ENCODE results near the gene NHEJ1. TPM values are rescaled to one million over a fixed set of nuclear protein-coding genes. Genes with fewer than 3 reads are reported as not detected.

Gene NHEJ1
- total RNA-seq, 3 donors from 2014 or later, result 13.4 to 19.8 (median 17.6) TPM

GRCh38 chr2:219149667-219150066 lies 10.9 kb downstream of the NHEJ1 start:
- TF ChIP-seq POLR2A (IDR thresholded peaks at IDR 0.05) (no peak), POLR2AphosphoS5 (IDR thresholded peaks at IDR 0.05) (no peak), CTCF (IDR thresholded peaks at IDR 0.05) (no peak)
- H3K9me3 ChIP-seq, result no peaks in the 10 kb centered on the region
- DNase-seq (ENCODE audit: low spot score in 2 of 2), result no peak
- no peaks in the 10 kb centered on the region for H3K4me1 ChIP-seq
- no peak overlapping the region for H3K4me3 ChIP-seq
- intact Hi-C loops (cut with DNase I; ENCODE audit: low total_unique reads), result loop anchor here (10.0 kb wide), 1 partner anchor 125 kb away; no protein-coding TSS in a partner anchor
- no peaks in the 10 kb centered on the region for H3K27me3 ChIP-seq
- no peaks in the 10 kb centered on the region for H3K36me3 ChIP-seq
- H3K27ac ChIP-seq, result no peak overlapping the region

- Histone ChIP-seq H3K4me1 (no peaks in the 10 kb centered on the region), H3K9me3 (no peaks in the 10 kb centered on the region), H3K27ac (no peak overlapping the region), H3K4me3 (no peak overlapping the region), H3K36me3 (no peaks in the 10 kb centered on the region), H3K27me3 (no peaks in the 10 kb centered on the region)
- TF ChIP-seq CTCF (IDR thresholded peaks at IDR 0.05), result no peak
- DNase-seq (ENCODE audit: low spot score in 2 of 2), result peak in 1 of 2 donors; percentile 58
- intact Hi-C loops (cut with DNase I; ENCODE audit: low total_unique reads), result loop anchor here (10.0 kb wide), 1 partner anchor 118 kb away; no protein-coding TSS in a partner anchor
These were observed 18.3 kb downstream of the NHEJ1 start for GRCh38 chr2:219142329-219142728.

- Histone ChIP-seq H3K27ac (no peak overlapping the region), H3K4me1 (no peaks in the 10 kb centered on the region), H3K9me3 (no peaks in the 10 kb centered on the region), H3K4me3 (no peak overlapping the region), H3K36me3 (no peaks in the 10 kb centered on the region), H3K27me3 (no peaks in the 10 kb centered on the region)
- DNase-seq (ENCODE audit: low spot score in 2 of 2), result no peak
- intact Hi-C loops (cut with DNase I; ENCODE audit: low total_unique reads), result loop anchor here (10.0 kb wide), 1 partner anchor 116 kb away; no protein-coding TSS in a partner anchor
- no peak for TF ChIP-seq CTCF (IDR thresholded peaks at IDR 0.05)
- TF ChIP-seq POLR2A (IDR thresholded peaks at IDR 0.05), result no peak
- no peak for TF ChIP-seq POLR2AphosphoS5 (IDR thresholded peaks at IDR 0.05)
These were observed 19.9 kb downstream of the NHEJ1 start for GRCh38 chr2:219140722-219141121.

- DNase-seq (ENCODE audit: low spot score in 2 of 2), result no peak
- intact Hi-C loops (cut with DNase I; ENCODE audit: low total_unique reads), result no loop called here
- Histone ChIP-seq H3K9me3 (no peaks in the 10 kb centered on the region), H3K4me1 (no peaks in the 10 kb centered on the region), H3K4me3 (no peak overlapping the region), H3K36me3 (no peaks in the 10 kb centered on the region), H3K27ac (no peak overlapping the region), H3K27me3 (no peaks in the 10 kb centered on the region)
- no peak for TF ChIP-seq POLR2A (IDR thresholded peaks at IDR 0.05)
- TF ChIP-seq CTCF (IDR thresholded peaks at IDR 0.05), result no peak
- TF ChIP-seq POLR2AphosphoS5 (IDR thresholded peaks at IDR 0.05), result no peak
These were observed 26.6 kb downstream of the NHEJ1 start for GRCh38 chr2:219133976-219134375.

- Histone ChIP-seq H3K36me3 (no peaks in the 10 kb centered on the region), H3K27me3 (no peaks in the 10 kb centered on the region), H3K4me1 (no peaks in the 10 kb centered on the region), H3K27ac (no peak overlapping the region), H3K9me3 (no peaks in the 10 kb centered on the region), H3K4me3 (no peak overlapping the region)
- intact Hi-C loops (cut with DNase I; ENCODE audit: low total_unique reads), result no loop called here
- no peak for TF ChIP-seq POLR2A (IDR thresholded peaks at IDR 0.05)
- TF ChIP-seq POLR2AphosphoS5 (IDR thresholded peaks at IDR 0.05), result no peak
- TF ChIP-seq CTCF (IDR thresholded peaks at IDR 0.05), result no peak
- DNase-seq (ENCODE audit: low spot score in 2 of 2), result no peak
These were observed 28.9 kb downstream of the NHEJ1 start for GRCh38 chr2:219131744-219132143.
